Suprapubic skin (tissue), 4 donors: ENCODE data around the gene USP11. TPM values are rescaled to one million over a fixed set of nuclear protein-coding genes. Genes with fewer than 3 reads are reported as not detected.

Experiments used
- DNase-seq, 2 donors: peaks; one replicate each; pipeline ENCODE4 v3.0.0-alpha.2; 2019; ENCODE audit warnings: low spot score in 2 of 2
- H3K27ac ChIP-seq: fragments of 200-600 bp; sonication (generic); one replicate; pipeline ENCODE4 v1.5.1; 2019
- H3K27me3 ChIP-seq: fragments of 200-600 bp; sonication (generic); one replicate; pipeline ENCODE4 v1.5.1; 2019
- H3K36me3 ChIP-seq: fragments of 200-600 bp; sonication (generic); one replicate; pipeline ENCODE4 v1.5.1; 2019
- H3K4me1 ChIP-seq: fragments of 200-600 bp; sonication (generic); one replicate; pipeline ENCODE4 v1.5.1; 2019
- H3K4me3 ChIP-seq: fragments of 200-600 bp; sonication (generic); one replicate; pipeline ENCODE4 v1.5.1; 2019; ENCODE audit warnings: mild to moderate bottlenecking
- H3K9me3 ChIP-seq: fragments of 200-600 bp; sonication (generic); one replicate; pipeline ENCODE4 v1.5.1; 2019
- EP300 ChIP-seq: sonication (generic); formaldehyde crosslinking; IDR thresholded peaks from one replicate; pipeline ENCODE4 v1.6.1; 2017; ENCODE audit warnings: antibody characterized with exemption
- POLR2A ChIP-seq, 2 donors: fragments of 450-650 bp; IDR thresholded peaks; one replicate each; pipeline ENCODE4 v1.6.1; 2017; ENCODE audit warnings: antibody characterized with exemption in 2 of 2, mild to moderate bottlenecking in 2 of 2, moderate library complexity in 2 of 2
- POLR2AphosphoS5 ChIP-seq, 3 donors: sonication (generic); formaldehyde crosslinking; IDR thresholded peaks; one replicate each; pipeline ENCODE4 v1.6.1; 2017; ENCODE audit warnings: antibody characterized with exemption in 3 of 3
- WGBS: methylation state at CpG from one replicate; pipeline ENCODE4 v1.1.5; 2018; 5-methylcytosine and 5-hydroxymethylcytosine counted together
- total RNA-seq, 4 donors: library from RNA; depleted of rRNA; stranded (reverse); fragments of >200 nt; gene quantifications; one replicate each; pipeline ENCODE4 v1.1.0, GENCODE V29; 2016
- TF ChIP-seq, protein P1 (sequence below), 2 donors: fragments of 200-600 bp in 1 of 2; fragments of 450-650 bp in 1 of 2; sonication (generic) in 1 of 2; IDR thresholded peaks; one replicate each; pipeline ENCODE4 v1.5.1; 2016 to 2019; ENCODE audit warnings: antibody characterized with exemption in 2 of 2, mild to moderate bottlenecking in 1 of 2, moderate library complexity in 1 of 2

USP11 gene
- total RNA-seq, 4 donors from 2014 or later: 15.4 to 28.3 (median 20.9) TPM

DNA sequence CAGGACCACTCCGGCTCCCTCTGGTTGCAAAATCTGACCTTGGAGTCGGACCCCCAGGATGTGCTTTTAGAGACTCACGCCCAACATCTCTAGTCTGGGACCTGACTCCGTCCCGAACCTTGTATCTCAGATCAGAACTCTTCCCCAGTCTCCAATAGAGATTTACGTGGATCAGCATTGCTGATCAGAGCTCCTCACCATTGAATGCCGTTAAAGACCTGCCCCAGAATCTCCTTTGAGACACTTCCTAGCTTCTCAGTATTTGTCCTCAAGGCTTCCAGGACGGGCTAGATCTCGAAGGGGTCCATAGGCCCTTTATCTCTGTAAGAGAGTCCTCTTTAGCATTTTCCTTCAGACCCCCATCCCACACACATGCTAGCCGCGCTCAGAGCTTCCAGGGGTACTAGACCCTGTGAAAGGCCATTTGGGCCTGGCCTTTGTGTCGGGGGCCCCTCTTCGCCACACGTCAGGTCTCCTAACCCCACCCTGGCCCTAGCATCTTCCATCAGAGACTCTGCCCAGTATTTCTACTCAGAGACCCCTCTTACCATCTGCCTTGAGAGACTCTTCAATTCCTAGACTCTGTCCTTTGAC is 38.5 kb upstream of the USP11 start:
- Histone ChIP-seq H3K27me3 (no peaks in the 10 kb centered on the region), H3K36me3 (peaks cover 10% of the 10 kb centered on the region), H3K27ac (peak overlapping the region; percentile 97), H3K4me3 (peak overlapping the region; percentile 68), H3K9me3 (no peaks in the 10 kb centered on the region), H3K4me1 (peaks cover 56% of the 10 kb centered on the region)
- TF ChIP-seq POLR2AphosphoS5 (IDR thresholded peaks at IDR 0.05): no peak
- TF ChIP-seq, protein P1, sequence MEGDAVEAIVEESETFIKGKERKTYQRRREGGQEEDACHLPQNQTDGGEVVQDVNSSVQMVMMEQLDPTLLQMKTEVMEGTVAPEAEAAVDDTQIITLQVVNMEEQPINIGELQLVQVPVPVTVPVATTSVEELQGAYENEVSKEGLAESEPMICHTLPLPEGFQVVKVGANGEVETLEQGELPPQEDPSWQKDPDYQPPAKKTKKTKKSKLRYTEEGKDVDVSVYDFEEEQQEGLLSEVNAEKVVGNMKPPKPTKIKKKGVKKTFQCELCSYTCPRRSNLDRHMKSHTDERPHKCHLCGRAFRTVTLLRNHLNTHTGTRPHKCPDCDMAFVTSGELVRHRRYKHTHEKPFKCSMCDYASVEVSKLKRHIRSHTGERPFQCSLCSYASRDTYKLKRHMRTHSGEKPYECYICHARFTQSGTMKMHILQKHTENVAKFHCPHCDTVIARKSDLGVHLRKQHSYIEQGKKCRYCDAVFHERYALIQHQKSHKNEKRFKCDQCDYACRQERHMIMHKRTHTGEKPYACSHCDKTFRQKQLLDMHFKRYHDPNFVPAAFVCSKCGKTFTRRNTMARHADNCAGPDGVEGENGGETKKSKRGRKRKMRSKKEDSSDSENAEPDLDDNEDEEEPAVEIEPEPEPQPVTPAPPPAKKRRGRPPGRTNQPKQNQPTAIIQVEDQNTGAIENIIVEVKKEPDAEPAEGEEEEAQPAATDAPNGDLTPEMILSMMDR (IDR thresholded peaks at IDR 0.05): no peak
- no peak for TF ChIP-seq EP300
- TF ChIP-seq POLR2A (IDR thresholded peaks at IDR 0.05): no peak
- DNase-seq: no peak
- WGBS: 19% methylated on average over 14 of the region's 14 CpGs

DNA sequence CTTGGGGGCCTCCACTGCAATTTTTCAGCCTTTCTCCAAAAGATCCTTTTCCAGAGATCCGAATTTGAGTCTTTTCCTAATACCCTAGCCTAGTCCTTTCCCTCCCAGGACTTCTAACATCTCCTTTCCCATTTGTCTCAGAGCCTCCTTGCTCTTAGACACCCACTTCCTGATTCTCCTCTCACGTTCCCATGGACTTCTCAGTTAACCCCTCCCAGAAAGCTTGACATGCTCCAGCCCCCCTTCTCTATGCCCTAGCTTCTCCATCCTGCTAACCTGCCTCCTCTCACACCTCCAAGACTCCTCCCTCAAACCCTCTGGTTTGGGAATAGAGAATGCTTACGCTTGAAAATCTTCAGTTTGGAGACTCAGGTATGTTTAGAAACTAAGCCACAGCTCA is 36.7 kb upstream of the USP11 start:
- TF ChIP-seq, protein P1 (IDR thresholded peaks at IDR 0.05): no peak
- TF ChIP-seq POLR2A (IDR thresholded peaks at IDR 0.05): no peak
- no peak for TF ChIP-seq EP300
- TF ChIP-seq POLR2AphosphoS5 (IDR thresholded peaks at IDR 0.05): no peak
- Histone ChIP-seq H3K4me1 (peaks cover 62% of the 10 kb centered on the region), H3K4me3 (peak overlapping the region; percentile 68), H3K9me3 (no peaks in the 10 kb centered on the region), H3K27ac (no peak overlapping the region), H3K27me3 (no peaks in the 10 kb centered on the region), H3K36me3 (peaks cover 27% of the 10 kb centered on the region)
- 65% methylated on average over 3 of the region's 3 CpGs for WGBS
- no peak for DNase-seq

DNA sequence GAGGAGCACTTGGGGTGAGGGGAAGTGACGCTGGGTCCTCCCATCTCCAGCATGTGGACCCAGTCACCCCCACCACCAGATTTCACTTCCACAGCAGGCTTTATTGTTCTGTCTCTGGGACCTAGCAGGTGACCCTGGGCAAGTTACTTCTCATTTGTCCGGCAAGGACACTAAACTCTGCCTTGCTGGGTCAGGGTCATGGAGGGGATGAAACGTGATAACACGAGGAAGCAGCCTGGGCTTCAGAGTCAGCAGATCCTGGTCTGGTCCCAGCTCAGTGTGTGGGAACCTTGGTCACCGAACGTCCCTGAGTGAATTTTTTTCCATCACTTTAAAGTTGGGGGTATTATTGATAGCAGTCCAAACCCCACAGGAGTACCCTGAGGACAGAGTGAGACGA is 35.3 kb upstream of the USP11 start:
- 70% methylated on average over 6 of the region's 7 CpGs for WGBS
- Histone ChIP-seq H3K4me1 (peaks cover 56% of the 10 kb centered on the region), H3K4me3 (no peak overlapping the region), H3K9me3 (no peaks in the 10 kb centered on the region), H3K27ac (no peak overlapping the region), H3K27me3 (no peaks in the 10 kb centered on the region), H3K36me3 (peaks cover 41% of the 10 kb centered on the region)
- DNase-seq: no peak
- TF ChIP-seq POLR2A (IDR thresholded peaks at IDR 0.05) (no peak), EP300 (no peak), POLR2AphosphoS5 (IDR thresholded peaks at IDR 0.05) (no peak)
- TF ChIP-seq, protein P1 (IDR thresholded peaks at IDR 0.05): no peak

DNA sequence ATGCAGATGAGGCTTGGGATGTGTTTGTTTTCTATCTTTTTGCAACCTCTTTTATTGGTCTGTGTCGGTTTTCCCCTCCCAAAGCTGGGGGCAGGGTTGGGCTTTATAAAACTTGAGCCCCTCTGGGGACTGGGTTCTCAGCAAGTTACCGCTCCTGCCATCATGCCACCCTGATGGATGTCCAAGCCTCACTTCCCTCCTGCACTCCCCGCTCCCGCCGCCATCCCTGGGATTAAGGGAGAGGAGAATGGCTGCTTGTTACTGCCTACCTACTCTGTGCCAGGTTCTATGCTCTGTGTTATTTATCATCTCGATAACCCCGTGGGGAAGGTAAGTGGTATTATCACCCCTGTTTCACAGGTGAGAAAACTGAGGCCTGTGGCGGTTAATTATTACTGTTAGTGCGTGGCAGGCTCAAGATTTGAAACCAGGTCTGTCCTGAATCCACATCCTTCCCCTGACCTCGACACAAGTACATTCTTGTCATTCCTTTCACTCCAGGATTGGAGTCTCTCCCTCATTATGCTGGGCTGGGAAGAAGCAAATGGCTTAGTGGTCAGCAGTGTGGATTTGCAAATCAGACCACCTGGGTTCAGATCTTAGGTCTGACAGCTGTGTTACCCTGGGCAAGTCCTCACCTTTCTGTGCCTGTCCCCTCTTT is 34.7 kb upstream of the USP11 start:
- H3K27me3 ChIP-seq: no peaks in the 10 kb centered on the region
- peaks cover 52% of the 10 kb centered on the region for H3K4me1 ChIP-seq
- peaks cover 47% of the 10 kb centered on the region for H3K36me3 ChIP-seq
- WGBS: 83% methylated on average over 10 of the region's 10 CpGs
- no peak overlapping the region for H3K4me3 ChIP-seq
- H3K9me3 ChIP-seq: no peaks in the 10 kb centered on the region
- TF ChIP-seq EP300 (no peak), POLR2AphosphoS5 (IDR thresholded peaks at IDR 0.05) (no peak), POLR2A (IDR thresholded peaks at IDR 0.05) (no peak)
- H3K27ac ChIP-seq: no peak overlapping the region
- no peak for DNase-seq

DNA sequence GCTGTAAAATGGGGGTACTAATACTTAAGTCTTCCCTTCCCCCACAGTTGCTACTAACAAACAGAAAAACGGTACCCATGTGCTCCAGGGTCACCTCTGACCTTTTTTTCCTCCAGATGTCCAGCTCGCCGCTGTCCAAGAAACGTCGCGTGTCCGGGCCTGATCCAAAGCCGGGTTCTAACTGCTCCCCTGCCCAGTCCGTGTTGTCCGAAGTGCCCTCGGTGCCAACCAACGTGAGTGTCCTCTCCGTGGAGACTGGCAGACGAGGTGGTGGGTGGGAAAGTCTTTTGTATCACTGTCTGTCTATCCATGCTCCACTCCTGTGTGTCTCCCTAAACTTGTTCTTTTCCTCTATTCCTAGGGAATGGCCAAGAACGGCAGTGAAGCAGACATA is 34.1 kb upstream of the USP11 start:
- no peak for DNase-seq
- no peak overlapping the region for H3K4me3 ChIP-seq
- WGBS: 92% methylated on average over 15 of the region's 15 CpGs

More for the DNA sequence above, 34.1 kb upstream of the USP11 start:
- Histone ChIP-seq H3K27me3 (no peaks in the 10 kb centered on the region), H3K4me1 (peaks cover 49% of the 10 kb centered on the region), H3K36me3 (peaks cover 53% of the 10 kb centered on the region), H3K27ac (no peak overlapping the region), H3K9me3 (no peaks in the 10 kb centered on the region)
- no peak for TF ChIP-seq EP300
- TF ChIP-seq POLR2AphosphoS5 (IDR thresholded peaks at IDR 0.05): no peak
- TF ChIP-seq, protein P1 (IDR thresholded peaks at IDR 0.05): no peak
- TF ChIP-seq POLR2A (IDR thresholded peaks at IDR 0.05): no peak
